ENCODE measurements around the gene AMELX. TPM values are rescaled to one million over a fixed set of nuclear protein-coding genes. Genes with fewer than 3 reads are reported as not detected.

The AMELX gene
- total RNA-seq, 4 donors from 2014 or later, result not detected

- no peaks in the 10 kb centered on the region for H3K4me1 ChIP-seq
- 99 to 100% methylated on average over 2 of the region's 2 CpGs for WGBS, 2 donors
- no peak for TF ChIP-seq CTCF (IDR thresholded peaks at IDR 0.05)
- no peak for TF ChIP-seq POLR2A (IDR thresholded peaks at IDR 0.05)
- no peak for DNase-seq
- no peaks in the 10 kb centered on the region for H3K36me3 ChIP-seq
- H3K4me3 ChIP-seq (replicated peaks in 1 of 3), result no peak overlapping the region
- H3K27me3 ChIP-seq, result no peaks in the 10 kb centered on the region
- intact Hi-C loops (cut with DNase I), result no loop called here
- H3K27ac ChIP-seq, result no peak overlapping the region
- no peaks in the 10 kb centered on the region for H3K9me3 ChIP-seq
These were observed 38.6 kb downstream of the AMELX start for GRCh38 chrX:11331788-11332187.

DNA sequence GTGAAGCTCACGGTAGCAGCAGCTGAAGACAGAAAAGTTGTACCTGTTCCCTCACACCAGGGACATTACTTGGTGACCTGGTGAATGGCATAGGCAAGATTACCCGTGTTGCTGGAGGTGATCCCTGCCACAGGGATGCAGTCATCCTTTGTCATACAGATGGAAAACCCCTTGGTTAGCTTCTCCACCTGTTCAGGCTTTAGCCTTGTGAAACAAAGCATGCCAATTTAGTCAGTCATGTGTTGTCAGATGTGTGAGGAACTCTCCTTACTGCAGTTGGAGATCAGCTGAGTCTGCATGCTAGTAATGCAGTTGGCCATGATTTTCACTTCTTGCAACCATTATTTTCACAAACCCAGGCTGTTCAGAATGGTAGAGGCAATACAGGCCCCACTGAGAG is 41.0 kb downstream of the AMELX start:
- Histone ChIP-seq H3K36me3 (no peaks in the 10 kb centered on the region), H3K9me3 (no peaks in the 10 kb centered on the region), H3K4me1 (no peaks in the 10 kb centered on the region), H3K4me3 (replicated peaks in 1 of 3) (no peak overlapping the region), H3K27me3 (no peaks in the 10 kb centered on the region), H3K27ac (no peak overlapping the region)
- no peak for DNase-seq
- 93 to 100% methylated on average over 2 of the region's 2 CpGs for WGBS, 2 donors
- no peak for TF ChIP-seq POLR2A (IDR thresholded peaks at IDR 0.05)
- intact Hi-C loops (cut with DNase I), result no loop called here

DNA sequence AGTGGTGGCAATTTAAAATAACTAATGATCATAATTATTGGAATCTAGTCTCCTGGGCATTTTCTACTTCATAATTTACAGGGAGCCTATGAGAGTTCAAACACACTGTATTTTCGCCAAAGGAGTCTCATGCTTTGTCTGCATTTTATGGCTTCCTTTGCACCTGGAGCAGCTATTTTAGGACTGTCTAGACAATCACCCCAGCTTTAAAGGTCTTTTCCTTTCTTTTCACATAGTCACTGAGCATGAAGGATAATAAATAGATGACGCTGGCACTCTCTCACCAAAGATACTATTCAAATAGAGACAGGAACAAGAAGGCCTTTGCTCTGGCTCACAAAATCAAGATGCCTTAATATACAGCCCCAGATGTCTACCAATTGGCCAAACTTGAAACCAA is 43.0 kb downstream of the AMELX start:
- no peak for TF ChIP-seq CTCF (IDR thresholded peaks at IDR 0.05)
- TF ChIP-seq POLR2A (IDR thresholded peaks at IDR 0.05), result no peak
- Histone ChIP-seq H3K4me1 (no peaks in the 10 kb centered on the region), H3K4me3 (replicated peaks in 1 of 3) (no peak overlapping the region), H3K27ac (no peak overlapping the region), H3K9me3 (no peaks in the 10 kb centered on the region), H3K36me3 (no peaks in the 10 kb centered on the region), H3K27me3 (no peaks in the 10 kb centered on the region)
- DNase-seq, result no peak
- intact Hi-C loops (cut with DNase I), result no loop called here
- 71 to 89% methylated on average over 2 of the region's 2 CpGs for WGBS, 2 donors

- H3K4me3 ChIP-seq (replicated peaks in 1 of 3), result no peak overlapping the region
- H3K9me3 ChIP-seq, result no peaks in the 10 kb centered on the region
- no peaks in the 10 kb centered on the region for H3K4me1 ChIP-seq
- intact Hi-C loops (cut with DNase I), result no loop called here
- H3K27me3 ChIP-seq, result no peaks in the 10 kb centered on the region
- H3K36me3 ChIP-seq, result no peaks in the 10 kb centered on the region
- H3K27ac ChIP-seq, result no peak overlapping the region
- 73 to 92% methylated on average over 1 of the region's 1 CpG for WGBS, 2 donors
- DNase-seq, result no peak
- TF ChIP-seq POLR2A (IDR thresholded peaks at IDR 0.05) (no peak), CTCF (IDR thresholded peaks at IDR 0.05) (no peak)
These were observed 44.2 kb downstream of the AMELX start for GRCh38 chrX:11337292-11338009.

DNA sequence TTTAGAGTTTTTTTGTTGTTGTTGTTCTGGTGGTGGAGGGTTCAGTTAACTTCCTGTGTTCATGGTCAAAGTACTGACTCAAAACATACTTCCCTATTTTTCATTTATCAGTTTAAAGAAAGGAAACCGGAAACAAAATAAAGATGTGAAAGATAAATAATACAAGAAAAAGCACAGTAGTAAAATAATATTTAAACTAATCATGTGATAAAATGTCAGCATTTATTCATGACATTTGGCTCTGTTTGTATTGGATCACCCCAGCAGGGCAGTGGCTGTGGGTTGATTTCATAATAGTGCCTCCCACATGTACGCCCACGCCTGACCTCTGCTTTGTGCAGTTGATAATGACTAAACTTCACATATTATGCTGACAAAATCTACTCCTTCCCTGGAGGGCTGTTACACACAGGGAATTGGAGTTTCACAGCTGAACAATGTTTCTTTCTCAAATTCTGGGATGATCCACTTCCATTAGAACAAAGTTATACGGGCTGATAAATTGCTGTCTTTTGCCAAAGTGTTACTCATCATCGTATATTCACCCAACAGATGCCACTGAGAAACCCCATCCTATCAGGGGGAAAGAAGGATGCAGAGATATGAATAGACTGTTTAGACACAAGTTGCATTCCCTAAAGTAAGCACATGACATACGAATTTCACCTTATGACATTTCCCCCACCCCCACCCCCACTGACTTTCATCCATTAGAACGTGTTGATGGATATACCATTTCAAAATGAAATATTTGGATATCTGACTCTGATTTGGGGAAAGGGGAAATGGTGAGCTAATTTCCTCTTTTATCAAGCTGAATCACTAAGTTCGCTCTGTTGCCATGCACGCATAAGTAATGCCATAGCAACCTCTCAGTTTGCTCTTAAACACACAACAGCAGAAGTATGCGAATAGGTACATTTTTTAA is 48.3 kb downstream of the AMELX start:
- no peak for TF ChIP-seq CTCF (IDR thresholded peaks at IDR 0.05)
- no peak for TF ChIP-seq POLR2A (IDR thresholded peaks at IDR 0.05)
- Histone ChIP-seq H3K4me1 (peaks cover 0 to 4% of the 10 kb centered on the region in 2 donors), H3K27ac (no peak overlapping the region), H3K4me3 (replicated peaks in 1 of 3) (no peak overlapping the region), H3K9me3 (no peaks in the 10 kb centered on the region), H3K36me3 (no peaks in the 10 kb centered on the region), H3K27me3 (no peaks in the 10 kb centered on the region)
- WGBS, 2 donors, result 56 to 69% methylated on average over 10 of the region's 10 CpGs
- DNase-seq, result peak; percentile 9 to 17
- intact Hi-C loops (cut with DNase I), result no loop called here
